NCI-H146 (cell line): ENCODE data around the gene WDR55.
A peak's percentile ranks its signal among the peaks of the same experiment; 100 is the strongest.
"Not testable (repeated sequence)": the region's sequence is repeated elsewhere in the genome, so short reads cannot be mapped to it uniquely, and the experiment has no call there.

ENCODE experiments used
- DNase-seq: peaks from one replicate; lab custom pipeline; 2025; lab: John Stamatoyannopoulos, UW

Gene WDR55, protein sequence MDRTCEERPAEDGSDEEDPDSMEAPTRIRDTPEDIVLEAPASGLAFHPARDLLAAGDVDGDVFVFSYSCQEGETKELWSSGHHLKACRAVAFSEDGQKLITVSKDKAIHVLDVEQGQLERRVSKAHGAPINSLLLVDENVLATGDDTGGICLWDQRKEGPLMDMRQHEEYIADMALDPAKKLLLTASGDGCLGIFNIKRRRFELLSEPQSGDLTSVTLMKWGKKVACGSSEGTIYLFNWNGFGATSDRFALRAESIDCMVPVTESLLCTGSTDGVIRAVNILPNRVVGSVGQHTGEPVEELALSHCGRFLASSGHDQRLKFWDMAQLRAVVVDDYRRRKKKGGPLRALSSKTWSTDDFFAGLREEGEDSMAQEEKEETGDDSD

DNA sequence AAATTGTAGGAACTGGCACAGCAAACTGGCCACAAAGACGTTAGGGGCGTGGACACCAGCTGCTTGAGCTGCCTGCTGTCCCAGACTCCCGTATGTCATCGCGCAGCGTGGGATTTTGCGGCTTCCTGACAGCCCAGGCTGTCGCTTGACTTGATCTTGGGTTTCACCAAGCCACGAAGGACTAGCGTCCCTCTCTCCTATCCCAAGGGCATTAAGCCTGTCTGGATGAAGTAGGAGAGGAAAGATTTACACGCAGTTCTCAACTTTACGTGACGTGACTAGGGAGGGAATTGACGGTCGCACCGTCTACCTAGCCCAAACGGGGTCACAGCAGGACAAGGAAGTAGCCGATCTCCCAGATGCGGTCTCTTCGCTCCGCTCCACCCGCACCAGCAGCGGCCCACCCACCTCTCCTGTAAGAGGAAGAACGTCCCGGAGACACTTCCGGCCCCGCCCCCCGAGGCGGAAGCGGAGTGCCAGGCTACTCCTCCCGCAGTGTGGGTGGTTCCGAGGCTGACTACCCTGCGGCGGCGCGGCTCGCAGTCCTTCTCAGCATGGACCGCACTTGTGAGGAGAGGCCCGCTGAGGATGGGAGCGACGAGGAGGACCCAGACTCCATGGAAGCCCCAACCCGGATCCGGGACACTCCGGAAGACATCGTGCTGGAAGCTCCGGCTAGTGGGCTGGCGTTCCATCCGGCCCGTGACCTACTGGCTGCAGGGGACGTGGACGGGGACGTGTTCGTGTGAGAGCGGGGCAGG, at the start of gene WDR55:
Gene WDR55, plus strand, starts transcription at position 546 of the 761 bp plus-strand sequence. Its CDS starts 9 bp downstream, at position 555.
- DNase-seq: peak; percentile 88

DNA sequence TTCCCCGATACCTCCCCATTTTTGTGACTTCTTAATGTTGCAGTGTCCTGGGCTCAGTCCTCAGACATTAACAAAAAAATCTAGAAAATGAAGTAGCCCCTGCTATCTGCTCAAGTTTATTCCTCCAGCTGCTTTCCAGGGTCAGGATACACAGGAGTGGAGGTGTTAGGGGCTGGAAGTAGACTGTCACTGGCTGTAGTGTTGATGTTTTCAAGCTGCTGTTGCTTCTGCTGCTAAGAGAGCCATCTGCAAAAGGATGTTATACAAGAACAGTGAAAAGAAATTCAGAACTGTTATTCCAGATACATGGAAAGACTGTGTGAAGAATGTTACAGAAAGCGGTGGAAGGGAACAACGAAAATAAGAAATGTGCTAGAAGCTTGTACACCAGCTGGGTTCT, 42.4 kb upstream of the WDR55 start:
- DNase-seq: no peak

DNA sequence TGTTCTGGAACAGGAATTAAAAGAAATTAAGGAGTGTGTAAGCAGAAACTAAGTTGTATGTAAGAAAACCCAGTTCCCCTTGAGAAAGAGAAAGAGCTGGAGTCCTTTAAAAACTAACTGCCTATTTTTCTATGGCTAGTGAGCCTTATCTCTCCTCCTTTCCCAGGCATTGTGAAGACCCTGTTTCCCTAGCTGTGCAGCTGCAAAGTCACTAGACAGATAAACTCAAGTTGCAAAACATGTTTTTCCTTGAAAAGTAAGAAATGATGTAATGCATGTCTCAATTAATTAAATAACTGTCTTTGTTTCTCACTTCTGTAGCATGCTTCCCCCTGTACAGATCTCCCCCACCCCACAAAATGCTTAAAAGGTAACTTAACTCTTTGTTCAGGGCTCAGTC, 41.6 kb upstream of the WDR55 start:
- not testable (repeated sequence) for DNase-seq

DNA sequence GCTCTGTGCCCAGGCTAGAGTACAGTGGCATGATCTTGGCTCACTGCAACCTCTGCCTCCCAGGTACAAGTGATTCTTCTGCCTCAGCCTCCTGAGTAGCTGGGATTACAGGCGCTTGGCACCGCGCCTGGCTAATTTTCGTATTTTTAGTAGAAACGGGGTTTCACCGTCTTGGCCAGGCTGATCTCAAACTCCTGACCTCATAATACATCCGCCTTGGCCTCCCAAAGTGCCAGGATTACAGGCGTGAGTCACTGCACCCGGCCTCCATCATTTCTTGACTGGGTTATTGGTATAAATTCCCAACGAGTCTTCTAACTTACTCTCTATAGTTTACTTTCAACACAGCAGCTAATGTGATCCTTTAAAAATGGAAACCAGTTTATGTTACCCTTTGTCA, 39.8 kb upstream of the WDR55 start:
- DNase-seq: not testable (repeated sequence)

DNA sequence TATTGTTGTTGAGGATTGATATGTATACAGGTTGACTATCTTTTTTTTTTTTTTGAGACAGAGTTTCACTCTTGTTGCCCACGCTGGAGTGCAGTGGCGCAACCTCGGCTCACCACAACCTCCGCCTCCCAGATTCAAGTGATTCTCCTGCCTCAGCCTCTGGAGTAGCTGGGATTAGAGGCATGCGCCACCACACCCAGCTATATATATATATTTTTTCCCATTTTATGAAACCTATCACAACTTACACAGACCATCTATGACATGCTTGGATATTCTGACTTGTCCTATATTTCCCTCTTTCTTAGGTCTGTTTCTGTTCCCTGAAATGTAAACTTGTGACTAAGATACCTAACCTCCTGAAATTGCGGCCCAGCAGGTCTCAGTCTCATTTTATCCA, 36.7 kb upstream of the WDR55 start:
- DNase-seq: no peak

DNA sequence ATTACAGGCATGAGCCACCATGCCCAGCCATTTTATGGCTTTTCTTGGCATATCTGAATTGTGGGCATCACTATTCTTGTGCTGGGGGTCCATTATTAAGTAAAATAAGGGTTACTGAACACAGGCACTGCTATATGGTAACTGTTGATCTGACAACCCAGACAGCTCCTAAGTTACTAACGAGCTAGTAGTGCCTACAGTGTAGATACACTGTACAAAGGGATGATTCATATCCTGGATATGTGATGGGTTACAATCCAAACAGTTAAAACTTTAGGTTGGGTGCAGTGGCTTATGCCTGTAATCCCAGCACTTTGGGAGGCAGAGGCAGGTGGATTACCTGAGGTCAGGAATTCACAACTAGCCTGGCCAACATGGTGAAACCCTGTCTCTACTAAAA, 36.0 kb upstream of the WDR55 start:
- DNase-seq: no peak

DNA sequence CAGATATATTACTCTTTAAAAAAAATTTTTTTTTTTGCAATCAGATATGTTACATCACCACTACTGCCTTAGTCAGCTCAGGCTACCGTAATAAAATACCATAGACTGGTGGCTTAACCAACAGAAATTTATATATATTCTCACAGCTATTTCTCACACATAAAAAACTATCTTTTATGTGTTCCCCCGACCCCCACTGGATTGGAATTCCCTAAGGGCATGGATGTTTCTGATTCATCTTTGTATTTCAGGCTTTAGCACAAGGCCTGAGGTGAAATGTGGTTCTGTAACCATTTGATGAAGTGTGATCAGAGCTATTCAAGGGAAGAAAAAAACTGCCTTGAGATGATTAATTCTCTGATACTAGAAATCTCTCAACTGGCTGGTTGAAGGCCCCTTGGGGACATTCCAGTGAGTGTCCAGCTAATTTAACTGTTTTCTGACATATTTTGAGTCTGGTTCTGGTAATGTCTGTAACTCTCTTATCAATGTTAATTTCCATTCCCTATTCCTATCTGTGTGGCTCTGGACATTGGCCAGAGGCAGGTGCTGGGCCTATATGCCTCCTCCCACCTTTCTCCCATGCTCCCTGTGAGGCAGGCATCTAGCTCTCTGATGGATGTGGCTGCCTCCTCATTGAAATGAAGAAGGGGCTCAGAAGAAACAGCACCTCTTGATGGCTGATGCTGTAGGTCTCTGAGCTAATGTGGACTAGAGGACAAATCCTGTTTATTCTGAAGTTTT, 34.2 kb upstream of the WDR55 start:
- no peak for DNase-seq

DNA sequence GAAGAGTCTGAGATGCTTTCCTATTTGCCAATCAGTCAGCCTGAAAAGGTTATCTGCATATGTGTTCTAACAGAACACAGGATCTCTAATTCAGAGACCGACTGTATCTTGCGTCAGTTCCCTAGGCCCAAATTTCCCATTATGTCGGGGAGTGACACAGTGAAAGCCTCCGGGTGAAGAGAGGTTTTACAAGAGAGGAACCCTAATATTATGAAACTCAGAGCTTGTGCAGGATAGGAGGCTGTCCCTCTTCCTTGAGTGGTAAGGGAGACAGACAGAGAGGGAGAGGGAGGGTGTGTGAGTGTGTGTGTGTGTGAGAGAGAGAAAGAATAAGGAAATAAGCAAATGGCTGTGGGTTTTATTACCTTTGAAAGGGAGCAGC, 33.7 kb upstream of the WDR55 start:
- no peak for DNase-seq

DNA sequence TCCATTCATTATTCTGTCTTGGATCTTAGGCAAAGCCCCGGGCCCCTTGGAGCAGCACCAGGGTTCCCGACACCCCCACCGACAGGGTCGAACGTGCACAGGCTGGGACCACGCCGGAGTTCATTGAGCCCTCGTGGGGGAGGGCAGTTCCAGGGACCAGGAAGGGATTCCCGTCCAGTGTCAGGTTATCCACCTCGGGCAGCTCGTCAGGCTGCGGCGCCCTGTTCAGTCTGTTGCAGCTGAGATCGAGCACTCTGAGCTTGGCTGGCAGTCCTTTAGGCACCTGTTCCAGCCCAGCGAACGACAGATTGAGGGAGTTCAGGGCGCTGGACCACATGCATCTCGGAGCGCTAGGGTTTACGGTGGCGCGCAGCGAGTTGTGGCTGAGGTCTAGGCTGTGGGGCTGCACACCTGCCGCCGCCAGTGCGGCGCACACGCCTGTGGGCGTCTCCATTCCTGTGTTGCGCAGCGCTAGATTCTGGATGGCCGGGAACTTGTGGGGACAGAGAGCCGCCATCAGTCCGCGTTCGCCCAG, 32.8 kb upstream of the WDR55 start:
- DNase-seq: peak; percentile 66

DNA sequence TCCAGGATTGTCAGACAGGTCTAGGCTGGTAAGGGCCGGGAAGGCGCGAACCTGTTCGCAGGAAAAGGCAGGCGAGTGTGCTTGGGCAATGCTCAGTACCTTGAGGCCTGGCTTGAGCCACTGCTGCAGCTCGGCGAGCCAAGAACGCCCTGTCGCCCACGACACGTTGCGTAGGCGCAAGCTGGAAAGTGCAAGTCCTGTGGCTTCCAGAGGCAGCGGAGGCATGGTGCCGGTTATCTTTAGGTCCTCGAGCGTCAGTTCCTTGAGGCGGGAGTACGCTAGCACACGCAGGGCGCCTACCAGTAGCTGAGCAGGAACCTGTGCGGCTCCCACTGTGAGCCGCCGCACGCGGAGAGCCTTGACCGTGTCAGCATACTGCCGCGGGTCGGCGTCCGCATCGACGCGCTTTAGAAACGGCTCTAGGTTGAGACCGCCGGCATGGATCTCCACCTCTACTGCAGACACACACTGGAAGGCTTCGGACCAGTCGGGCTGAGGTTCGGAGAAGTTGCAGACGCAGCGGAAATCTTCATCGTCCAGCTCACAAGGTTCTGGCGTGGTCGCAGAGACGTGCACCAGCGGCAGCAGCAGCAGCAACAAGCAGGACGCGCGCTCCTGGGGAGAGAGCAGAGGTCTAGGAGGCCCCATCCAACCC, 32.2 kb upstream of the WDR55 start:
- DNase-seq: peak; percentile 66

DNA sequence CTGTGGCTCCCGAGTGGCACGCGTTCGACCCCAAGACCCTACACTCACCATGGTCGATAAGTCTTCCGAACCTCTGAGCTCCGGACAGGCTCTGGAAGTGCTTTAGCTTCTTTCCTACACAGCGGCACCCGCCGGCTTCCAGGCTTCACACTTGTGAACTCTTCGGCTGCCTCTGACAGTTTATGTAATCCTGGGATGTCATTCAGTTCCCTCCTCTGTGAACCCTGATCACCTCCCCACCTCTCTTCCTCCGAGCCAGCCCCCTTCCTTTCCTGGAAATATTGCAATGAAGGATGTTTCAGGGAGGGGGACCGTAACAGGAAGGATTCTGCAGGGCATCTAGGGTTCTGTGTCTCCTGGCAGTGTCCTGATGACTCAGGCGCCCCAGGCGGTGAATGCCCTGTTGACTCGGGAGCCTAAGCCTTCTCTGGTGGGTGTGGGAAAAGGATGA, 31.7 kb upstream of the WDR55 start, which contains the start of gene CD14:
Gene CD14, minus strand, starts transcription at position 155 of the 451 bp plus-strand sequence. Its CDS starts 104 bp downstream, at position 51.
- peak; percentile 32 for DNase-seq

DNA sequence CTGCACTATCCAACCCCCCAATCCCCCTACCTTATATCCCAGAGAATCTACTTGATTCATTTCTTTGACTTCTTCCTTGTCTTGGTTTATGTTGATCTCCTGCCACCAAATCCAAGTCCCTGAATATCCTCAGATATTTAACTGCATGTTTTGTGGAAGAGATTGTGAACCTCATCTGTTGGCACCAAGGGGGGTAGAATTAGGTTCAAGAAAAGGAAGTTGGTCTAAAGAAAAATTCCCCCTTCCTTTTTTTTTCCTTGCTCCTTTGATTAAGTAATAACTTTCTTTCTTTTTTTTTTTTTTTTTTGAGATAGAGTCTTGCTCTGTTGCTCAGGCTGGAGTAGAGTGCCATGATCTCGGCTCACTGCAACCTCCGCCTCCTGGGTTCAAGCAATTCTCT, 31.2 kb upstream of the WDR55 start:
- no peak for DNase-seq

DNA sequence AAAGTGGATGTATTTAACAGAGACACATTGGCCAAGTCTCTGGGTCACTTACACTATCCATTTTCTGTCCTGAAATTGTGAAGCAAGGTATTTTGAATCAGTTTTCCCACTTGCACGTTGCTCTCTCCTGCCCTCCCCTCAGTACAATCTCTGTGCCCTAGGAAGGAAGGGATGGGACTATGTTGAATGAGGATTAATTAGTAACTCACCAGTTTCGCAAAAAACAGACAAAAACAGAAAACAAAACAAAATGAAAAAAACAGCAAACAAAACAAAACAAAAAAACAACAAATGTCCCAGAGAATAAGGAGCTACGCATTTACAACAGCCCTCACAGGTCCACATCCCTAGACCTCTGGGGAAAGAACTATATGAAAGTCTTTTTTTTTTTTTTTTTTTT, 30.6 kb upstream of the WDR55 start:
- DNase-seq: no peak

DNA sequence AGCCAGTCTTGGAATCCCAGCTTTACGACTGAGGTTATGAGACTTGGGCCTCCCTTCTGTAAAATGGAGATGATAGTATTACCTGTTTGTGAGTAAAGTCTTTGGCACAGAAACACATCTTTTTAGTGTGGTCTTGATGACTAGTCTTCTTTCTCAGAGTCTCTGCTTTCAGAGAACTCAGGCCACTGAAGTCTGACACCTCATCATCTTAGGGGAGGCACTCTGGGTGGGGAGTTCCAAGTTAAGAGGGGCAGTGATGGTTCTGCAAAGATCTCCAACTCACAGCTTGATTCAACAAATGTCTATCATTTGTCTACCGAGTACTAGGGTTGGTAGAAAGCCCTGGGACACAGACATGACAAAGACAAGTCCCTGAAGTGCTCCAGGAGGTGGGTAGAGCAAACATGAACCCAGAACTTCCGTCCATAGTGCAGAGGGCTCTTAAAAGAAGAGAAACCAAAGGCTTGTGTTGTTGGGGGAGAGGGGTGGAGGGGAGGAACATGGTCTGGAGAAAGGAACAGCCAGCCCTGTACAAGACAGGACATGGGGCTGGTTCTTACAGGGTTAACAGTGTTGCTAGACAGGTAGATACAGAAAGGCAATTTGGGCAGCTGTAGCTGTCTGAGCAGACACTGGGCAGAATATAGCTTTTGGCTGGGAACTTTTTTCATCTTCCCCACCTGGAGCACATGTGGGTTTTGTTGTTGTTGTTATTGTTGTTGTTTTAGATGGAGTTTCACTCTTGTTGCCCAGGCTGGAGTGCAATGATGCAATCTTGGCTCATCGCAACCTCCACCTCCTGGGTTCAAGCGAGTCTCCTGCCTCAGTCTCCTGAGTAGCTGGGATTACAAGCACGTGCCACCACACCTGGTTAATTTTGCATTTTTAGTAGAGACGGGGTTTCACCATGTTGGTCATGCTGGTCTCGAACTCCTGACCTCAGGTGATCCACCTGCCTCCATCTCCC, 29.1 kb upstream of the WDR55 start:
- DNase-seq: no peak

DNA sequence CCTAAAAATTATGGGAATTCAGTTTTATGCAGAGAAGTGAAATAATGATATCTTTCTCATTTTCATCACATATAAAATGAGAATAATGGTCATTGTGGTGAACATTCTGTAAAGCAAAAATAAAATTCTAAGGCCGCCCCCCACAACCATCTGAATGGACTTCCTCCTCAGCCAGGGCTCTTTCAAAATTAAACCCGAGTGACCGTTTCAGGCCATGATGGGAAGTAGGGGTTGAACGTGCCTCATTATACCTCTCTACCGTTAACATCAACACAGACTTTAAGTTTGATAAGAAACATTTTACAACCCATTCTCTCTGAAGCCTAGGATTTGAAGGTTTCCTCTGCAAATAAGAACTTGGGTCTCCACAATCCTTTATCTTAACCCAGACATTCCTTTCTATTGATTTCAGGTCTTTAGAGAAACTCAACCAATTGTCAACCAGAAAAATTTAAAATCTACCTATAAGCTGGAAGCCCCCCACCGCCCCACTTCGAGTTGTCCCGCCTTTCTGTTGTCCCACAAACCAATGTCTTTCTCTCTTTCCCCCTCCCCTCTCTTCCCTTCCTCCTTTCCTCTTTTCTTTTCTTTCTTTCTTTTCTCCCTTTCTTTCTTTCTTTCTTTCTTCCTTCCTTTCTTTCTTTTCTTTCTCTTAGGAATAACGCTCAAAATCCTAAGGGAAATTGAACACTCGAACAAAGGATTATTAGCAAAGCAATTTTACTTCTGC, 27.2 kb upstream of the WDR55 start:
- DNase-seq: peak; percentile 11

DNA sequence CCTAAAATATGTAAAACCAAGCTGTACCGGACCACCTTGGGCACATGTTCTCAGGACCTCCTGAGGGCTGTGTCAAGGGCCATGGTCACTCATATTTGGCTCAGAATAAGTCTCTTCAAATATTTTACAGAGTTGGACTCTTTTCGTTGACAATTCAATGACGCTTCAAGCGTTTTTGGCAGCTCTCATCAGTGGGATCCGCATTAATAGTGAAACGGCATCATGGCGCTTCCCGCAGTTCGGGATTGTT, 25.9 kb upstream of the WDR55 start:
- not testable (repeated sequence) for DNase-seq

DNA sequence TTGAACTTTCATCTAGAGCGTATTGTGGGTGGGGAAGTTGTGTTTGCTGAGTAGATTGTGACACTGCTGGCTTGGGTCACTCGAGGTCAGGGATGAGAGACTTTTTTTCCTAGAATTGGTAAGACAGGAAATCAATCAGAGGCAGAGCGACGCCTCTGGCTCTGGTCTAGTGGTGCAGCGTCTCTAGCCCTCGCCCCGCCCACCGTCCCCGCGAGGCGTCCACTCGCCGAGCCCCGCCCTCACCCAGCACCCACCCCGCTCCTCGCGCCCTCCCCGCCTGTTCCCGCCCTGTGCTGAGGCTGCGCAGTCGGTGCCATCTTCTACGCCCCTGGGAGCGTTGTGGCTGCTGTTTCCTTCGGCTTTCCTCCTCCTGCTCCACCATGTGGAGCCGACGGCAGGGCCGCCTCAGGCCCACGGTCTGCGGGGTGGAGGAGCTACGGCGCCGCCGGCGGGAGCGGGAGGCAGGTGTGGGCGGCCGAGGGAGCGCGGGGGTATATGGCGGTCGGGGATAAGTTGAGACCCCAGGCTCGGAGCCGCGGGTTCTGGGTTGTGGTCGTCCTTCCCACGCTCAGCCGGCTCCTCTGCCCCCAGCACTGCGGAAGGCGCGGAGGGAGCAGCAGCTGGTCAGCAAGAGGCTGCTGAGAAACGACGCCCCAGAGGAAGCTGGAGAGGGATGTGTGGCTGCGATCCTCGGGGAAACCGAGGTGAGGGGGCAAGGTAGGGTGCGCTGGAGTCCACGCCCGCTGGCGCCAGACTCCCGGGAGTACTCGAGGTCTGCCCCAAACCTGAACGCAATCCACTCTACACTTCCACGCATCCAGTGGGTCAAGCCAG, 25.3 kb upstream of the WDR55 start, which contains the start of gene TMCO6:
Gene TMCO6, plus strand, starts transcription at position 304 of the 834 bp plus-strand sequence. Its CDS starts 77 bp downstream, at position 381.
- peak; percentile 93 for DNase-seq

DNA sequence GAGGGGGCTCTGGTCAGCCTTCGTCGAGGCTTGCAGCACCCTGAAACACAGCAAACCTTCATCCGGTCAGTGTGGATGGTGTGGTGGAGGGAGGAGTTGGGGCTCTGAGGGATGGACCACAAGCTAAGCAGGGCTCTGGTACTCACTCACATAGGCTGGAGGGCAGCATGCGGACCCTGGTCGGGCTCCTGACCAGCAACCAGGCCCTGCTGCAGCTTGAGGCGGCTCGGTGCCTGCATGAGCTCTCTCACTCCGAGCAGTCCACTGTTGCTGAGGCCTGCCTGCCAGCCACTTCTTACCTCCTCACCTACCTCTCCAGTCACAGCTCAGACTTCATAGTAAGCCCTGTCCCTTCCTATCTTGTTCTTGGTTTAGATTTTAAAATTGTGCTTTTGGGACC, 23.0 kb upstream of the WDR55 start:
- DNase-seq: no peak

DNA sequence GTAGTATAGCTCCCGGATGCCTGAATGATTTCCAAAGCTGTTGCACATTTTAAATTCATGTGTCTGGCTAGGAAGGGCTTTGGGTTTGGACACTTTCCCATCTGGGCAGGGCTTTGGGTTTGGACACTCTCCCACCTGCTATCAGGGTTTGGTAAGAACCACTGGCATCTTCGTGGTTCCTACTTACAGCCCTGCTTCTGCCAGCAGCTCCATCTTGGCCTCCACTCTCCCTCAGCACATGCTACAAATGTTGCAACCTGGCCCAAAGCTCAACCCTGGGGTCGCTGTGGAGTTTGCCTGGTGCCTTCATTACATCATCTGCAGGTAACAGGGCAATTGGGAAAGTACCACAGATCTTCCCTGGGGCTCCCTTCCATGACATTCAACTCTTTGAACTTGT, 22.0 kb upstream of the WDR55 start:
- DNase-seq: no peak
